Prostate gland (tissue), 2 donors: Measurements from ENCODE around the gene SENP2. TPM values are rescaled to one million over a fixed set of nuclear protein-coding genes. Genes with fewer than 3 reads are reported as not detected.
"Not testable (repeated sequence)": the region's sequence is repeated elsewhere in the genome, so short reads cannot be mapped to it uniquely, and the experiment has no call there.

Experiments
- DNase-seq: peaks from one replicate; pipeline ENCODE4 v3.0.0-alpha.2; 2019; ENCODE audit warnings: low spot score
- H3K27ac ChIP-seq, 2 donors: fragments of 200-600 bp; sonication (generic); 2 replicates each; pipeline ENCODE4 v1.5.1; 2017 to 2019
- H3K27me3 ChIP-seq: fragments of 200-600 bp; sonication (generic); replicated peaks from 2 replicates; pipeline ENCODE4 v1.5.1; 2019; ENCODE audit not compliant: insufficient read depth
- H3K36me3 ChIP-seq, 2 donors: fragments of 200-600 bp; sonication (generic); 1 replicate in 1 of 2; 2 replicates in 1 of 2; pipeline versions ENCODE4 v1.5.1 to v1.8.1; 2017 to 2019
- H3K4me1 ChIP-seq: fragments of 200-600 bp; sonication (generic); replicated peaks from 2 replicates; pipeline ENCODE4 v1.5.1; 2019
- H3K4me3 ChIP-seq, 2 donors: fragments of 200-600 bp; sonication (generic); 2 replicates each; pipeline ENCODE4 v1.5.1; 2017 to 2019
- H3K9me3 ChIP-seq: fragments of 200-600 bp; sonication (generic); 2 replicates; pipeline ENCODE4 v1.5.1; 2017
- CTCF ChIP-seq, 4 experiments: fragments of 200-600 bp in 2 of 4; fragments of 450-650 bp in 2 of 4; sonication (generic) in 2 of 4; IDR thresholded peaks; 1 replicate in 3 of 4; 2 replicates in 1 of 4; pipeline ENCODE4 v1.5.1; 2016 to 2019; ENCODE audit warnings: antibody characterized with exemption in 4 of 4, mild to moderate bottlenecking in 2 of 4, moderate library complexity in 2 of 4
- POLR2A ChIP-seq: fragments of 450-650 bp; IDR thresholded peaks from one replicate; pipeline ENCODE4 v1.6.1; 2016; ENCODE audit warnings: antibody characterized with exemption, mild to moderate bottlenecking
- POLR2AphosphoS5 ChIP-seq: sonication (generic); formaldehyde crosslinking; IDR thresholded peaks from one replicate; pipeline ENCODE4 v1.6.1; 2017; ENCODE audit warnings: antibody characterized with exemption
- WGBS: methylation state at CpG from one replicate; pipeline ENCODE4 v1.1.5; 2018; 5-methylcytosine and 5-hydroxymethylcytosine counted together
- intact Hi-C: fragments of 100-400 bp; cut with DNase I; formaldehyde crosslinking; loops from one replicate; pipeline ENCODE4 v1.14.2; 2022
- total RNA-seq, 2 donors: library from RNA; depleted of rRNA; stranded (reverse); fragments of >200 nt; gene quantifications; one replicate each; pipeline ENCODE4 v1.1.0, GENCODE V29; 2016

Gene SENP2
- total RNA-seq, 2 donors from 2014 or later: 25.3 to 27.0 TPM

- no peak for TF ChIP-seq CTCF (IDR thresholded peaks at IDR 0.05)
- no peak for TF ChIP-seq POLR2AphosphoS5
- TF ChIP-seq POLR2A: no peak
- H3K4me3 ChIP-seq: no peak overlapping the region
- no peak overlapping the region for H3K27ac ChIP-seq
- intact Hi-C loops: no loop called here
- WGBS: 94% methylated on average over 4 of the region's 4 CpGs
- no peaks in the 10 kb centered on the region for H3K27me3 ChIP-seq
- H3K36me3 ChIP-seq: no peaks in the 10 kb centered on the region
- H3K9me3 ChIP-seq: no peaks in the 10 kb centered on the region
- H3K4me1 ChIP-seq: no peaks in the 10 kb centered on the region
- DNase-seq: no peak
Observed at GRCh38 chr3:185632996-185633395, 46.9 kb downstream of the SENP2 start.

GRCh38 chr3:185637388-185637787, 51.3 kb downstream of the SENP2 start:
- Histone ChIP-seq H3K9me3 (no peaks in the 10 kb centered on the region), H3K4me3 (no peak overlapping the region), H3K27ac (no peak overlapping the region), H3K4me1 (no peaks in the 10 kb centered on the region), H3K27me3 (no peaks in the 10 kb centered on the region), H3K36me3 (no peaks in the 10 kb centered on the region)
- 83% methylated on average over 3 of the region's 3 CpGs for WGBS
- intact Hi-C loops: no loop called here
- DNase-seq: no peak
- TF ChIP-seq POLR2AphosphoS5: no peak
- TF ChIP-seq POLR2A: no peak
- no peak for TF ChIP-seq CTCF (IDR thresholded peaks at IDR 0.05)

GRCh38 chr3:185638651-185639050, 52.6 kb downstream of the SENP2 start:
- H3K9me3 ChIP-seq, H3K27ac ChIP-seq, H3K4me1 ChIP-seq, intact Hi-C loops, H3K36me3 ChIP-seq, H3K4me3 ChIP-seq, H3K27me3 ChIP-seq, DNase-seq: not testable (repeated sequence)
- 97% methylated on average over 11 of the region's 11 CpGs for WGBS

GRCh38 chr3:185639632-185640206, 53.6 kb downstream of the SENP2 start:
- Histone ChIP-seq H3K27ac (no peak overlapping the region), H3K9me3 (no peaks in the 10 kb centered on the region), H3K4me1 (no peaks in the 10 kb centered on the region), H3K36me3 (no peaks in the 10 kb centered on the region), H3K4me3 (no peak overlapping the region), H3K27me3 (no peaks in the 10 kb centered on the region)
- 76% methylated on average over 7 of the region's 7 CpGs for WGBS
- no peak for TF ChIP-seq POLR2A
- no peak for TF ChIP-seq CTCF (IDR thresholded peaks at IDR 0.05)
- TF ChIP-seq POLR2AphosphoS5: no peak
- intact Hi-C loops: no loop called here
- DNase-seq: no peak

- H3K27ac ChIP-seq: no peak overlapping the region
Observed at GRCh38 chr3:185640308-185640707, 54.2 kb downstream of the SENP2 start.

GRCh38 chr3:185645191-185645590, 59.1 kb downstream of the SENP2 start:
- intact Hi-C loops, H3K9me3 ChIP-seq, H3K4me3 ChIP-seq, H3K36me3 ChIP-seq, H3K4me1 ChIP-seq, H3K27ac ChIP-seq, H3K27me3 ChIP-seq, DNase-seq: not testable (repeated sequence)
- WGBS: 77% methylated on average over 17 of the region's 17 CpGs

More at GRCh38 chr3:185640308-185640707, 54.2 kb downstream of the SENP2 start:
- no peaks in the 10 kb centered on the region for H3K36me3 ChIP-seq
- H3K9me3 ChIP-seq: no peaks in the 10 kb centered on the region
- no peak overlapping the region for H3K4me3 ChIP-seq
- H3K27me3 ChIP-seq: no peaks in the 10 kb centered on the region
- intact Hi-C loops: no loop called here
- 44% methylated on average over 2 of the region's 2 CpGs for WGBS
- DNase-seq: no peak
- TF ChIP-seq CTCF (IDR thresholded peaks at IDR 0.05) (no peak), POLR2A (no peak), POLR2AphosphoS5 (no peak)
- H3K4me1 ChIP-seq: no peaks in the 10 kb centered on the region
